Natural killer cell (primary cell): ENCODE measurements around the gene NRCAM. TPM values are rescaled to one million over a fixed set of nuclear protein-coding genes. Genes with fewer than 3 reads are reported as not detected.

Experiments used
- ATAC-seq, 3 donors: fragments of 150-1000 bp in 2 of 3; fragments of 200-7000 bp in 1 of 3; cut with Tn5 transposase; 1 replicate in 1 of 3; 2 replicates in 2 of 3; pipeline ENCODE4 v1.10.0; 2021; ENCODE audit warnings: mild to moderate bottlenecking in 2 of 3, moderate library complexity in 2 of 3
- DNase-seq, 2 donors: peaks; one replicate each; pipeline versions ENCODE4 v3.0.0 to v3.0.0-alpha.2; 2013 to 2021; ENCODE audit warnings: mixed read lengths in 1 of 2
- H3K27ac ChIP-seq: one replicate; pipeline ENCODE4 v1.5.1; 2013; ENCODE audit warnings: mild to moderate bottlenecking, low read length
- H3K27me3 ChIP-seq: one replicate; pipeline ENCODE4 v1.6.1; 2013; ENCODE audit warnings: low read length; ENCODE audit not compliant: control insufficient read depth, insufficient read depth
- H3K36me3 ChIP-seq: one replicate; pipeline ENCODE4 v1.6.1; 2013; ENCODE audit warnings: low read length; ENCODE audit not compliant: control insufficient read depth, insufficient read depth
- H3K4me1 ChIP-seq: one replicate; pipeline ENCODE4 v1.6.1; 2013; ENCODE audit warnings: low read length; ENCODE audit not compliant: control insufficient read depth, insufficient read depth
- H3K4me3 ChIP-seq: one replicate; pipeline ENCODE4 v1.5.1; 2013; ENCODE audit warnings: low read length
- H3K9me3 ChIP-seq: one replicate; pipeline ENCODE4 v1.6.1; 2013; ENCODE audit warnings: low read length; ENCODE audit not compliant: control insufficient read depth, insufficient read depth
- H3K27ac Mint-ChIP-seq, 2 donors: one replicate each; pipeline ENCODE4 v1.8.0; 2022; ENCODE audit warnings: mild to moderate bottlenecking in 2 of 2, mixed read lengths in 2 of 2, moderate library complexity in 1 of 2
- H3K27me3 Mint-ChIP-seq, 2 donors: one replicate each; pipeline ENCODE4 v1.8.0; 2022; ENCODE audit warnings: low read depth in 2 of 2, mixed read lengths in 2 of 2
- H3K36me3 Mint-ChIP-seq: one replicate; pipeline ENCODE4 v1.8.0; 2022; ENCODE audit warnings: mixed read lengths
- H3K4me1 Mint-ChIP-seq, 2 donors: one replicate each; pipeline ENCODE4 v1.8.0; 2022; ENCODE audit warnings: mixed read lengths in 2 of 2
- H3K4me3 Mint-ChIP-seq: one replicate; pipeline ENCODE4 v1.8.0; 2022; ENCODE audit warnings: mild to moderate bottlenecking, moderate library complexity, mixed read lengths
- H3K9me3 Mint-ChIP-seq, 2 donors: one replicate each; pipeline ENCODE4 v1.8.0; 2022; ENCODE audit warnings: mixed read lengths in 2 of 2
- WGBS: methylation state at CpG from one replicate; pipeline ENCODE4 v1.1.7; 2013; ENCODE audit warnings: missing lambda C conversion rate; ENCODE audit not compliant: insufficient coverage; 5-methylcytosine and 5-hydroxymethylcytosine counted together
- intact Hi-C: fragments of 100-400 bp; cut with micrococcal nuclease; formaldehyde crosslinking; loops from one replicate; pipeline ENCODE4 v1.14.2; 2022
- total RNA-seq, 4 donors: library from RNA; stranded (reverse); fragments of 120-200 nt in 1 of 4; gene quantifications; one replicate each; pipeline versions ENCODE4 v1.2.3 to v1.2.4, GENCODE V29; 2013 to 2022
- TF ChIP-seq, protein P1 (sequence below): fragments of 200-600 bp; IDR thresholded peaks from one replicate; pipeline ENCODE4 v1.8.0; 2022; ENCODE audit warnings: antibody characterized with exemption

Gene NRCAM
- total RNA-seq, 3 donors from 2014 or later (not counting 1 experiment from before 2014, with no cell fraction given): 0.27 to 0.95 (median 0.52) TPM

DNA sequence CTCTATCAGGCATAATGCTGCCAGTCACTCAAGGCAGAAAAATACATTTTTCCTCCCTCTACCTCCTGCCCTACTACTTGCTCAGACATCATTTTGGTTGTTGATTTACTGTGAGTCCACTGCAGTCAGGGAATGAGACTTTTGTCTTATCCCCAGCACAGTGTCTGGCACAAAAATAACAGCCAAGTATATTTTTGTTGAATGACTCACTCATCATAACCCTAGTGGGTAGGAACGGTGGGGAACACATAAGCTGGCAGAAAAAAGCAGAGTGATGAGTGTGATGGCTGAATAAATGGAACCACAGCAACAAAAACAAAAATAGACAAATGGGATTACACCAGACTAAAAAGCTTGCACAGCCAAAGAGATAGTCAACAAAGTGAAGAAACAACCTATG lies 260.2 kb downstream of the NRCAM start:
- Mint-ChIP-seq H3K36me3 (no peaks in the 10 kb centered on the region), H3K27me3 (no peaks in the 10 kb centered on the region), H3K27ac (no peak overlapping the region), H3K4me1 (no peaks in the 10 kb centered on the region), H3K9me3 (no peaks in the 10 kb centered on the region), H3K4me3 (no peak overlapping the region)
- Histone ChIP-seq H3K27ac (no peak overlapping the region), H3K4me1 (no peaks in the 10 kb centered on the region), H3K27me3 (no peaks in the 10 kb centered on the region), H3K36me3 (no peaks in the 10 kb centered on the region), H3K4me3 (no peak overlapping the region), H3K9me3 (no peaks in the 10 kb centered on the region)
- TF ChIP-seq, protein P1, sequence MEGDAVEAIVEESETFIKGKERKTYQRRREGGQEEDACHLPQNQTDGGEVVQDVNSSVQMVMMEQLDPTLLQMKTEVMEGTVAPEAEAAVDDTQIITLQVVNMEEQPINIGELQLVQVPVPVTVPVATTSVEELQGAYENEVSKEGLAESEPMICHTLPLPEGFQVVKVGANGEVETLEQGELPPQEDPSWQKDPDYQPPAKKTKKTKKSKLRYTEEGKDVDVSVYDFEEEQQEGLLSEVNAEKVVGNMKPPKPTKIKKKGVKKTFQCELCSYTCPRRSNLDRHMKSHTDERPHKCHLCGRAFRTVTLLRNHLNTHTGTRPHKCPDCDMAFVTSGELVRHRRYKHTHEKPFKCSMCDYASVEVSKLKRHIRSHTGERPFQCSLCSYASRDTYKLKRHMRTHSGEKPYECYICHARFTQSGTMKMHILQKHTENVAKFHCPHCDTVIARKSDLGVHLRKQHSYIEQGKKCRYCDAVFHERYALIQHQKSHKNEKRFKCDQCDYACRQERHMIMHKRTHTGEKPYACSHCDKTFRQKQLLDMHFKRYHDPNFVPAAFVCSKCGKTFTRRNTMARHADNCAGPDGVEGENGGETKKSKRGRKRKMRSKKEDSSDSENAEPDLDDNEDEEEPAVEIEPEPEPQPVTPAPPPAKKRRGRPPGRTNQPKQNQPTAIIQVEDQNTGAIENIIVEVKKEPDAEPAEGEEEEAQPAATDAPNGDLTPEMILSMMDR: no peak
- no CpG with 5 or more reads among the region's 1 CpG for WGBS
- intact Hi-C loops: no loop called here
- ATAC-seq (no peak), DNase-seq (no peak)

DNA sequence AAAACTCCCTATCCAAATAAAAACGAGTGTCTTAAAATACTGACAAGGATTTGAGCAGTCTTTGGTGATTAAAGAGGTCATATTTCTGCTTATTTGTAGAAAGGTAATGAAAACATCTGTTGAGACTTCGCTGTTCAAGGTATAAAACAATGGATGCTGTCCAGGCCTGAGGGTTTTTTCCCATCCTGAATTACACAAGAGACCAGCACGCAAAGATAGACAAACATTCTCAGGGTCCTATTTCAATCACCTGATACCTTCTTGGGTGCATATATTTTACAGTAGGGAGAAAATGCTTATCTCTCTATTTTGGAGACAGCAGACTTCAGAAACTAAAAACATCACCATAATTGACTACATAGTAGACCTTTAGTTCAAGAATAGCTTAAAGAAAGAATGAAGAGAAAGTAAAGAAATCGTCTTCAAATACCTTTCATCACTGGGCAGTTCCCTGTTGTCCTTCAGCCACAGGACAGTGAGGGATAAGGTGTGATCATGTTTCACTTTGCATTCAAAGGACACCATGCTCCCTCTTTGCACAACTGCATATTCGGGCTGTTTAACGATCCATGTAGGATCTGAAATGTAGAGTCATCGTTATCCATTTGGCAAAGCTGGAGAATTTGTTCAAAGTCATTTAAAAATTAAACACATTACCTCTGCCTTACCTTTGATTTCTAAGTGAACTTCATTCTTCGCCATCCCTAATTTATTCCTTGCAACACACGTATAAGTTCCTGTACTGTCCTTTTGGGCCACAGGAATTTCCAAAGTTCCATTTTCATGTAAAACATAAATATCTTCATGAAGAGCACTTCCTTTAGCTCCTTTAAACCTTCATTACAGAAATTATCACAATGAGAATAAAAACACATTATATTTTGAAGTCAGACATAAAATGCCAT lies 262.4 kb downstream of the NRCAM start:
- TF ChIP-seq, protein P1: no peak
- DNase-seq (no peak), ATAC-seq (no peak)
- Mint-ChIP-seq H3K36me3 (no peaks in the 10 kb centered on the region), H3K4me1 (no peaks in the 10 kb centered on the region), H3K27ac (no peak overlapping the region), H3K9me3 (no peaks in the 10 kb centered on the region), H3K27me3 (no peaks in the 10 kb centered on the region), H3K4me3 (no peak overlapping the region)
- H3K27me3 ChIP-seq: no peaks in the 10 kb centered on the region
- H3K9me3 ChIP-seq: no peaks in the 10 kb centered on the region
- no peaks in the 10 kb centered on the region for H3K4me1 ChIP-seq
- WGBS: 94% methylated on average over 6 of the region's 9 CpGs
- intact Hi-C loops: no loop called here
- no peak overlapping the region for H3K27ac ChIP-seq
- H3K36me3 ChIP-seq: no peaks in the 10 kb centered on the region
- H3K4me3 ChIP-seq: no peak overlapping the region

DNA sequence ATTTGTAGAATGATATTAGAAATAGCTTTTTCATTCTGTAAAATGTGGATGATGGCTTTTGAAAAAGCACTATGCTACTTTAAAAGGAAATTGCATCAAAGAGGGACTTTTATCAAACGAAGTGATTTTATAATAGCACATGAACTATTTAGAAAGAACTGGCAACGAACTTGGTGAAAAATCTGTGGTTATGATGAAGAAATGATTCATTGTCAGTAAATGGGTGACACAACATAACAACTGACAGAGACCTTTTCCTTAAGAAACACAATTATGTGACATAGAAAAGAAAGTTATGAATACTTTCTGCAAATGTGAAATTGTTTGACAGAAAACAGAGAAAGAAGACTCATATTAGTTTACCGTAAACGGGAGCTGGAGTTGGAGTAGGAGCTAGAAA lies 265.3 kb downstream of the NRCAM start:
- no peak for ATAC-seq

More for the DNA sequence above, 265.3 kb downstream of the NRCAM start:
- no peaks in the 10 kb centered on the region for H3K9me3 Mint-ChIP-seq
- H3K4me3 Mint-ChIP-seq: no peak overlapping the region
- H3K27ac Mint-ChIP-seq: no peak overlapping the region
- WGBS: 98% methylated on average over 3 of the region's 4 CpGs
- DNase-seq: no peak
- H3K4me3 ChIP-seq: no peak overlapping the region
- no peak overlapping the region for H3K27ac ChIP-seq
- intact Hi-C loops: no loop called here
- TF ChIP-seq, protein P1: no peak
- H3K36me3 Mint-ChIP-seq: no peaks in the 10 kb centered on the region
- no peaks in the 10 kb centered on the region for H3K27me3 ChIP-seq
- H3K9me3 ChIP-seq: no peaks in the 10 kb centered on the region
- H3K4me1 ChIP-seq: no peaks in the 10 kb centered on the region
- H3K27me3 Mint-ChIP-seq: no peaks in the 10 kb centered on the region
- no peaks in the 10 kb centered on the region for H3K4me1 Mint-ChIP-seq
- H3K36me3 ChIP-seq: no peaks in the 10 kb centered on the region
